ENCODE data around the gene ZNF582.

Gene ZNF582

DNA sequence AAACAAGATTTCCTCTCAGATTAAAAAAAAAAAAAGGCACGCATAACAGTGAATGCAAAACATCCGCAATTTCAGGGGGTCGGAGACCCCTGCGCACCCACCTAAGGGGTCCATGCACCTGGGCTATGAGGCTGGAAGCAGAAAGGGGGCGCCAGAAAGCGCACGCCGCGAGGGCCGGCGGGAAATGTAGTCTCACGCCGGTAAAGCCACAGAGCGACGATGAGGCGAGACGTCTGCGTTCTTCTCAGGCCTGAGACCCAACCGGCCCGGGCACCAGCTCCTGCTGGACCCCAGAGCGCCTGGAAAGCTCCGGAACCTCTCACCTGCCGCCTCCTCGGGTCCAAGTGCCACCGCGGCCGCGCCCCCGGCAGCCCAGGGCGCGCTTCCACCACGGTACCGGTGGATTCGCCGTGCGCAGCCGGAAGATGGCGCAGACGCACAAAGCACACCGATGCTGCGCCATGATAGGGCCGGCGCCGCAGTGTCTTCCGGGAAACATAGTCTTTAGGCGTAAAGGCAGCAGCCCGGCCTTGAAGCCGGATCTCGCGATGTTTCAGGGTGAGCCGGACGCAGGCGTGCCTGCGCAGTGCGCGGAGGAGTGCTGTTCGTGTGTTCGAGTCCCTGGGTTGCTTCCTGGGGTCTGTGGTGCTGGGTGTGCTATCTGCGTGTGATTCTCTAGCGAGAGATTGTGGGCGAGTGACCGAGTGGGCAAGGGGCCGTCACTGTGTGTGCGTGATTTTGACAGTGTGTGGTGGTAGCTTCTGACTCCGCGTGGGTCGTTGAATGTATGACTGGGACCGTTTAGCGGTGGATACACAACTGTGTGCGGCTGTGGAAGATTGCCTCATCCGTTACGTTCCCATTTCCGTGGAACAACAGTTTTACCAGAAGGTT lies at the start of gene ZNF582:
Gene ZNF582 (minus strand): TSS at position 416 of the 894 bp plus-strand sequence. CDS start 1,782 bp downstream, outside the sequence.
- peak; percentile 11 for DNase-seq

DNA sequence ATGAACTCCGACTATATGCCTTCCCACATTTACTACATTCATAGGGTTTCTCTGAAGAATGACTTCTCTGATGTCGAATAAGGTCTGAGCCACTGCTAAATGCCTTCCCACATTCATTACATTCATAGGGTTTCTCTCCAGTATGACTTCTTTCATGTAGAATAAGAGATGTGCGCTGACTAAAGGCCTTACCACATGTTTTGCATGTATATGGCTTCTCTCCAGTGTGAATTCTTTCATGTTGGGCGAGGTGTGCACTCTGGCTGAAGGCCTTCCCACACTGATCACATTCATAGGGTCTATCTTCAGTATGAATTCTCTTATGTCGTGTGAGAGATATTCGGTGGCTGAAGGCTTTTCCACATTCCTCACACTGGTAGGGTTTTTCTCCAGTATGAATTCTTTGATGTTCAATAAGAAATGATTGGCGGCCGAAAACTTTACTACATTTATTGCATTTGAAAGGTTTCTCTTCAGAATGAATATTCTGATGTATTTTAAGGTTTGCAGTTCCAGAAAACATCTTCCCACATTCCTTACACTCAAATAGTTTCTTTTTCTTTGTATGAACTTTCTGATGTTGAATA lies 48.0 kb upstream of the ZNF582 start:
- DNase-seq, result no peak

DNA sequence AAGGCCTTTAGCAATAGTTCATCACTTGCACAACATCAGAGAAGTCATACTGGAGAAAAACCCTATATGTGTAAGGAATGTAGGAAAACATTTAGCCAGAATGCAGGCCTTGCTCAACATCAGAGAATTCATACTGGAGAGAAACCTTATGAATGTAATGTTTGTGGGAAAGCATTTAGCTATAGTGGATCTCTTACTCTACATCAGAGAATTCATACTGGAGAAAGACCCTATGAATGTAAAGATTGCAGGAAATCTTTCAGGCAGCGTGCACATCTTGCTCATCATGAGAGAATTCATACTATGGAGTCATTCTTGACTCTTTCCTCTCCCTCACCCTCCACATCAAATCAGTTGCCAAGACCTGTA lies 30.6 kb upstream of the ZNF582 start:
- DNase-seq, result no peak

DNA sequence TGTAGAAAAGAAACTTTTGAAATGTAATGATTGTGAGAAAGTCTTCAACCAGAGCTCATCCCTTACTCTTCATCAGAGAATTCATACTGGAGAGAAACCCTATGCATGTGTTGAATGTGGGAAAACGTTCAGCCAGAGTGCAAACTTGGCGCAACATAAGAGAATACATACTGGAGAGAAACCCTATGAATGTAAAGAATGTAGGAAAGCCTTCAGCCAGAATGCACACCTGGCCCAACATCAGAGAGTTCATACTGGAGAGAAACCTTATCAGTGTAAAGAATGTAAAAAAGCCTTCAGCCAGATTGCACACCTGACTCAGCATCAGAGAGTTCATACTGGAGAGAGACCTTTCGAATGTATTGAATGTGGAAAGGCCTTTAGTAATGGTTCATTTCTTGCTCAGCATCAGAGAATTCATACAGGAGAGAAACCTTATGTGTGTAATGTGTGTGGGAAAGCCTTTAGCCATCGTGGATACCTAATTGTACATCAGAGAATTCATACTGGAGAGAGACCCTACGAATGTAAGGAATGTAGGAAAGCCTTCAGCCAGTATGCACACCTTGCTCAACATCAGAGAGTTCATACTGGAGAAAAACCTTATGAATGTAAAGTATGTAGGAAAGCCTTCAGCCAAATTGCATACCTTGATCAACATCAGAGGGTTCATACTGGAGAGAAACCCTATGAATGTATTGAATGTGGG lies 30.1 kb upstream of the ZNF582 start:
- DNase-seq, result no peak

DNA sequence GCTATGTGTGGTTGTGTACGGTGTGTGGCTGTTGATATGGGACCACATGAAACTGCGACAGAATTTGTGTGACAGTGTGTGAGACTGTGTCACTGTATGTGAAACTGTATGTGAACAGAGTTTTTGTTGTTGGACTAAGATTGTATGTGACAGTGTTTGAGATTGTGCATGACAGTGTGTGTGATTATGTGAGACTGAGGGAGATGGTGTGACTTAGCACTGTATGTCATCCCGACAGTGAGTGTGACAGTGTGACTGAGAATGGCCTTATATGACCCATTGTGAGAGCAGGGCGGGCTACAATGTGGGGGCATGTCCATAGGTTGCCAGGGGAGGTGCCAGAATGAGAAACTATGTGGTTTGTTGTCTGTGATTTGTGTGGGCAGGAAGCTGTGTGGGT lies 11.7 kb upstream of the ZNF582 start:
- DNase-seq, result no peak

DNA sequence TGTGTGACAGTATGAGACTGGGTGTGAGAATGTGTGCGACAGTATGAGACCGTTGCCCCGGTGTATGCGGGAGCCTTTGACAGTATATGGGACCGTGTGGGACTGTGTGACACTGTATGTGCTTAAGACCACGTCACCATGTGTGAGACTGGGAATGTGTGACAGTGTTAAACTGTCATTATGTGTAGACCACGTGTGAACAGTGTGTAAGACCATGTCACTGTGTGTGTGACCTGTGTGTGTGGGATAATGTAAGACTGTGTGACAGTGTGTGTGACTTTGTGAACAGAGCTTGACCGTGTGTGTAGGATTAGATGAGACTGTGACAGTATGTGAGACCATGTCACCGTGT lies 11.3 kb upstream of the ZNF582 start:
- DNase-seq, result no peak

DNA sequence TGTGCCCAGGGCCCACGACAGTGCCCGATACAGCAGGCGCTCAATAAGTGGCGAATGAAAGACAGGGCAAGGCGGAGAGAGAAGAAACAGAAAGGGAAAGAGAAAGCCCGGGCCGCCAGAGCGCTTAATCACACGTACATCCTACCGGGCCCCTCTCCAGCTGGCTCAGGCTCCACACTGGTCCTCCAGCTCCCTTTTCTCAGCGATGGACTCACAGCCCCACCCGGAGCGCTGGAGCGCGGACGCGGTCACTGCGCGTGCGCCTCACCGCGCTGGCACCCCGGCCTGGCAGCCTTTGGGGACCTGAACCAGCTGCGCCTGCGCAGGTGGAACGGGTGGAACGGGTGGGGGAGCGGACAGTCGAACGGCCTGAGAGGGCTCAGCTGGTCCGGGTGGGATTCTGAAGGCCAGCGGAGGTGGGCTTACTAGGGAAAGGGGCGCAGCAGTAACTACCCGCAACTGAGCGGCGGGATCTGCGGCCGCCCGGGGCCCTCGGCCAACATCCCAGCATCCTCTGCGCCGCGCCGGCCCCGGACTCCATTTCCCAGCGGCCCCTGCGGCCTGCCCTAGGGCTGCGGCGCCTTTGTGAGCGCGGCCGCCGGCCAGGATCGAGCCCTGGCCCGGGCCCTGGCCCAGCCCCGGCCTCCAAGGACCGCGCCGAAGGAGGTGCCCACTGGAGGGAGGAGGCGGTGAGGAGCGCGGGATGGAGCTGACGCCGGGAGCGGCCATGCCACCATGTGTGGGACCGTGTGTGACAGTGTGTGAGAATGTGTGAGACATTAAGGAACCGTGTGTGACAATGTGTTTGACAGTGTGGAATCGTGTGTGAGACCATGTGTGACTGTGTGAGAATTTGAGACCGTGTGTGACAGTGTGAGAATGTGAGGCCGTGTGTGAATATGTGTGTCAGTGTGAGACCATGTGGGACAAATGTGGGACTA lies 10.7 kb upstream of the ZNF582 start, which contains the start of gene ZNF583:
Gene ZNF583 (plus strand): TSS at position 569 of the 941 bp plus-strand sequence. CDS start 2,783 bp downstream, outside the sequence.
- peak; percentile 57 for DNase-seq

DNA sequence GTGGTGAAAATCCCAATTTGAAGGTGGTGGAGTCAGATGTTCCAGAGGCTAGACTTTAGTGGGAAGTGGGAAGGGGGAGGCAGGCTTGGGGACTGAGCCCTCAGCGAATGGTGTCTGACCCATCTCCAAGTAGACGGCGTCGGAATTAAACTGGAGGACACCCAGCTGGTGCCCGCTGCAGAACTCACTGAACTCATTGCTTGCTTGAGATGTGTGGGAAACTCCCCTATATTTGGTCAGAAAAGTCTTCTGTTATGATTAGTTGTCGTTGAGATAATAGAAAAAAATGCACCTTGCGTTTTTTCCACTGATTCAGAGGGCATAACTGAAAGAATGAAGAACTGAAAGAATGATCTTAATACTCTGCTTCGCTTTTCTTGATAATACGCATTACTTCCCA lies 9.9 kb upstream of the ZNF582 start:
- DNase-seq, result no peak

DNA sequence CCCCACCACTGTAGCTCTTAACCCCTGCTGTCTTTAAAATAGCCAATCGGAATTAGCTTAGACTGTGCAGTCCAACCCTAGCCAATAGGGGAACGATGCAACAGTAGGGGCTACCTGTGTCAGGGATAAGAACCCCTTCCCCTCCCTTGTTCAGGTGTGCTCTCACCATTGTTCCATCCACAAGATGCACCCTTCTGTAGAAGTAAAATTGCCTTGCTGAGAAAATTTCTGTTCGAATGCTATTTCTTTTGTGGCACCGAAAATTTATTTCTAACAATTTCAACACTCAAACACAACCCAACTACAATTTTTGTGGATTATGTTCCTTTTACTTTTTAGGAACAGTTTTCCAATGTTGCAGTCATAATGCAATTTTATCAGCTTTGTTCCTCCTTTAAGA lies 7.2 kb upstream of the ZNF582 start:
- DNase-seq, result no peak

DNA sequence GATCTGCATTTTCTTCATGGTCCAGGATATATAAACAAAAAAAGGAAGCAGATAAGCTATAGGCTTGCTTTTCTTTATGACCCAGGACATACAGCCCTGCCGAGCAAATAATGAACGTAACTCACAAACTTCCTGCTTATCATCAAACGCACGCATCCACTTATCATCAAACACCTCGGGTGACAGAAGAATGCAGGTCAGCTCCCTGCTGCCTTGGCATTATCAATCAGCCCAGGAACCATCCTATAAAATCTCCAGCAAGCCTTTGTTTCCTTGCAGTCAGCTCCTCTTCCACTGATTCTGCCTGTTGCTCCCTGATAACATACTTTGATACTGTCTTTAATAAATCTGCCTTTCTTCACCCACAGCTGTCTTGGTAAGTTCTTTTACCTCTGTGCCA lies 5.5 kb upstream of the ZNF582 start:
- no peak for DNase-seq

DNA sequence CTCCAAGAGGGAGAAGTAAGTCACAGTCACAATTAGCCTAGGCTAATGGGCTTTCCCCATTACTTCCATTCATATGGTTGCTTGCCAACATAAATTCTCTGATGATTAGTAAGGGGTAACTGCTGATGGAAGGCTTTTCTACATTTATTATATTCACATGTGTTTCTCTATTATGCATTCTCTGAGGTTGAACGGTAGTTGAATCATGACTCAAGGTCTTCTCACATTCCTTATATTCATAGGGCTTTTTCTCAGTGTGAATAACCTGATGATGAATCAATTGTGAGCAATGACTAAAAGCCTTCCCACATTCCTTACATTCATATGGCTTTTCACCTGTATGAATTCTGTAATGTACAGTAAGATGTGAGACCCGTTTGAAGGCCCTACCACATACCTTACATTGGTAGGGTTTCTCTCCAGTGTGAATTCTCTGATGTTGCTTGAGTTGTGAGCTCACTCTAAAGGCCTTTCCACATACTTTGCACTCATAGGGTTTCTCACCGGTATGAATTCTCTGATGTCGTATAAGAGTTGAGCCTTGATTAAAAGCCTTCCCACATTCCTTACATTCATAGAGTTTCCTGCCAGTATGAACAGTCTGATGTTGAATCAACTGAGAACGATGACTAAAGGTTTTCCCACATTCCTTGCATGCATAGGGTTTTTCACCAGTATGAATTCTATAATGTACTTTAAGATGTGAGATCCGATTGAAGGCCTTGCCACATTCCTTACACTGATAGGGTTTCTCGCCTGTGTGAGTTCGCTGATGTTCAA lies 9.3 kb downstream of the ZNF582 start:
- no peak for DNase-seq

DNA sequence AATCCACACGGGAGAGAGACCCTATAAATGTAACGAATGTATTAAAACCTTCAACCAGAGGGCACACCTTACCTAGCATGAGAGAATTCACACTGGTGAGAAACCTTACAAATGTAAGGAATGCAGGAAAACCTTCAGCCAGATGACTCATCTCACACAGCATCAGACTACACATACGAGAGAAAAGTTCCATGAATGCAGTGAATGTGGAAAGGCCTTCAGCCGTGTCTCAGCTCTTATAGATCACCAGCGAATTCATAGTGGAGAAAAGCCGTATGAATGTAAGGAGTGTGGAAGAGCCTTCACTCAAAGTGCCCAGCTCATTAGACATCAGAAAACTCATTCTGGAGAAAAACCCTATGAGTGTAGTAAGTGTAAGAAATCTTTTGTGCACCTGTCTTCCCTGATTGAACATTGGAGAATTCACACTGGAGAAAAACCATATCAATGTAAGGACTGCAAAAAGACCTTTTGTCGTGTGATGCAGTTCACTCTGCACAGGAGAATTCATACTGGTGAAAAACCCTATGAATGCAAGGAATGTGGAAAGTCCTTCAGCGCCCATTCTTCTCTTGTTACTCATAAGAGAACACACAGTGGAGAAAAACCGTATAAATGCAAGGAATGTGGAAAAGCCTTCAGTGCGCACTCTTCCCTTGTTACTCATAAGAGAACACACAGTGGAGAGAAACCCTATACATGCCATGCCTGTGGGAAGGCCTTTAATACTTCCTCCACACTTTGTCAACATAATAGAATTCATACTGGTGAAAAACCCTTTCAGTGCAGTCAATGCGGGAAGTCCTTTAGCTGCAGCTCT lies 16.0 kb downstream of the ZNF582 start:
- DNase-seq, result no peak

DNA sequence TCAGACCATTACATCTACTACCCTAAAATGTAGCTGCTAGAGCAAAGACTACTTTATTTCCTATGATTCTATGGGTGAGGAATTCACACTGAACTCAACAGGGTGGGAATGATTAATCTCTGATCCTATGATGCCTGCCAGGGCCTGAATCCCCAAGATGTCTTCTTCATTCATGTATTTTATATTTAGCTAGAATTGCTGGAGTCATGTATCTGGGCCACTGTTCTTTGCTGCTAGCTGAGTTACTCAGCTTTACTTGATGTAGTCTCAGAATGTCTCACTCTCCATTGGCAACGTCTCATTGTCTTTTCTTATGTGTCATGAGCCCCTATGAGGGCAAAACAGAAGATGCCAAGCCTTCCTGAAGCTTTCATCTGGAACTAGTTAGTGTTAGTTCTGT lies 21.1 kb downstream of the ZNF582 start:
- no peak for DNase-seq

DNA sequence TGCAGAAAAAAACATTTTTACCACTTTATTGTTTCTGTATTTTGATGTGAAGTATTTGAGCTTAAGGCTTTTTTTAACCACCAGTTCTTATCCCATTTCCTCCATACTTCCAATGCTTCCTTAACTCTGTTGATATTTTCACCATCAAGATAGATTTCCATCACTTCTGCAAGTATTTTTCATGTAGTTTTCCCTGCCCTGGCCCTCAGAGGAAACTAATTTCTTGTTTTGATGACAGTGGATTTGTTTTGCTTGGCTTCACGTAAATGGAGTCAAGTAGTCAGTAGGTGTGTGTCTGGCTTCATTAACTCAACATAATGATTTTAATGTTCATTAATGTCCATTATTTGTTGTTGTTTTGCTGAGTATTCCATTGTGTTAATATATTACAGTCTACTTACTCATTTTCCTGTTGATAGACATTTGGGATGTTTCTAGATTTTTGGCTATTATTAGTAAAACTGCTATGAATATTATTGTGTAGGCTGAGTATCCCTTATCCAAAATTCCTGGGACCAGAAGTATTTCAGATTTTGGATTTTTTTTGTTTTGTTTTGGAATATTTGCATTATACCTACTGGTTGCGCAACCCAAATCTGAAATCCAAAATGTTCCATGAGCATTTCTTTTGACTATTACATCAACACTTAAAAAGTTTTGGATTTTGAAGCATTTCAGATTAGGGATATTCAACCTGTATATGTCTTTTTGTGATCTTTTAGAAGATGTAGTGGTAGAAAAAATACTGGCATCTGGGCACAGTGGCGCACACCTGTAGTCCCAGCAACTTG lies 23.3 kb downstream of the ZNF582 start:
- DNase-seq, result no peak

DNA sequence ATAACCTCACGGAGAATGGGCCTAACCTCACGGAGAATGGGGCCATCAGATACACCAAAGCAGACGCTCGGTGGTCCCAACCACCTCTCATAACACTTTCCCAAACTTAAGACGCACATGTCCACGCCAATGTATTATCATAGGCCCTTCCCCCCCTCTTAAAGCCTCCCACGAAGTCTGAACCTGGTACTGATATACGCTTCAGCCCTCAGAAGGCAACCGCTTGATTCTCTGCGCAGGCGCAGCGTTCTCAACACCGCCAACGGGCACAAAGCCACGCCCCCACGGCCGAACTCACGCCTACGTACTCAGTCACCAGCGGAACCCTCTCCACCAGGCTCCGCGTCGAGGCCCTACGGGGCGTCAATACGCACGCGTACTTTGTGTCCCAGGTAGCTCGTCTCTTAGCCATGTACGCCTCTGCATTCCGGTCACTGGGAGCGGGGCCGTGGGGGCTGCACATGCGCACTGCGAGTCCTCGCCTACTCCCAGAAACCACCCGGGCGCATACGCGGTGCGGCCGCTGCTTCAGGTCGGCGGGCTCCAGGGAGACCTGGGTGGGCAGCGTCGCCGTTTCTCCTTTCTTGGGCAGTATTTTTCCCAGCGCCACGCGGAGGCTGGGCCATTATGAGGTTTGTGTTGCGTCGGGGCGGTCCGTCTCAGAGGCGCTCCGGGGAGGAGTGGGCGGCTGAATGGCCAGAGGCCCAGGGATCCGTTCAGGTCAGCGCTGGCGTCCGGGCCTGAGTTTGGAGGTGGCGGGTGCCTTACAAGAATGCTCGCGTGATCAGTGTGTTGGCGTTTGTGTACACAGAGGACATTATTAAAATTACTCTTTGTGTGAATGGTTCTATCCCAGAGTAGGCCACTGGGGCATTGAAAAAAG lies 25.3 kb downstream of the ZNF582 start:
- peak; percentile 46 for DNase-seq

DNA sequence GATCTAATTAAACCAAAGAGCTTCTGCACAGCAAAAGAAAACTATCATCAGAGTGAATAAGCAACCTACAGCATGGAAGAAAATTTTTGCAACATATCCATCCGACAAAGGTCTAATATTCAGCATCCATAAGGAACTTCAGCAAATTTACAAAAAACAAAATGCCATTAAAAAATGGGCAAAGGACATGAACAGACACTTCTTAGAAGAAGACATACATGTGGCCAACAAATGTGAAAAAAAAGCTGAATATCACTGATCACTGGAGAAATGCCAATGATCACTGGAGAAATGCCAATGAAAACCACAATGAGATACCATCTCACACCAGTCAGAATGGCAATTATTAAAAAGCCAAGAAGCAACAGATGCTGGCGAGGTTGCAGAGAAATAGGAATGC lies 32.5 kb downstream of the ZNF582 start:
- DNase-seq, result no peak

DNA sequence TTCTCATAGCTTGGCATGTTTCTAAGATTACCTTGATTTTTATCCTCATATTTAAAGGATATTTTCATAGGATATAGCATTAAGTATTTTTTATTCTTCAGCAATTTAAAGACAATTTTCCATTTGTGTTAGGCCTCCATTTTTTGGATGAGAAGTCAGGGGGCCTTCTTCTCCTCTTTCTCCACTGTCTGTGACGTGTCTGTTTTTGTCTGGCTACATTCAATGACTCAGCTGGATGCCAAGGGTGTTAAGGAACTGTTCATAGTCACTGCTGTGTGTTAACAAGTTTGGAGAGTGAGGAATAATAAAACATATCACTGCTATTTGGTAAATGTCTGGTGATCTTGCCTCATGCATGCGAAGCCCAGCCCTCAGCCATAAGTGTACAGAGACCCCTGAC lies 36.4 kb downstream of the ZNF582 start:
- DNase-seq, result no peak

DNA sequence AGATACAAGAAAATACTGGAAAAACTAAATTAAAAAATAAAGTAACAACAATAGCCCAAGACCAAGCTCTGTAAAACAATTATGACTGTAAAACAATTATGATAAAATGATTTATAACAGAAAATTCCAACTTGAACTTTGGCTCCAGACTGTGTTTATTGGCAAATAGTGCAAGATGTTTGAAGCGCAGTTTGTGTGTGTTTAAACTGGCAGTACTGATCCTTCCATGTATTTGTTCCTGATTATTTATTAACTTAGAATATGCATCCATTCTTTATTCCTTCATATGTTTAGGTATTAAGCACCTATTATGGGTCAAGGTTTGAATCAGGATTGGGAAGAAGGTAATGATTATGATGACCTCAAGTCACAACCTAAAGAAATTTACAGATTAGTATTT lies 37.8 kb downstream of the ZNF582 start:
- DNase-seq, result no peak

DNA sequence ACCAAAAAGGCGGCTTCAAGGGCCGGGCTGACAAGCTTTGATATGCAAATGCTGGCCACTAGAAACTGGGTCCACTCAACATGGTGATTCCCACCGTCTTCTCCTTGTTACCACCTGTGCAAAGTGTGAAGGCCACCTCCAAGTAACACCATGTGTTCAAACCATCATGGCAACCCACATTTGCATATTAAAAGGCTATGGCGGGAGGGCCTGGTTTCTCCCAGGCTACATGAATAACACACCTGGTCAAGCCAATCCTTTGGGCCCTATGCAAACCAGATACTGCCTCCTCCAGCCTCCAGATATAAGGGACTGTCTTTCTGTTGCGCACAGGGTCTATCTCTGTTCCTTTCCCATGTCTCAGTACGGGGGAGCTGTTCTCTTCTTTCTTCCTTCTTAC lies 42.1 kb downstream of the ZNF582 start:
- DNase-seq, result no peak
